ENCODE results near the gene ANKRD7.

DNA sequence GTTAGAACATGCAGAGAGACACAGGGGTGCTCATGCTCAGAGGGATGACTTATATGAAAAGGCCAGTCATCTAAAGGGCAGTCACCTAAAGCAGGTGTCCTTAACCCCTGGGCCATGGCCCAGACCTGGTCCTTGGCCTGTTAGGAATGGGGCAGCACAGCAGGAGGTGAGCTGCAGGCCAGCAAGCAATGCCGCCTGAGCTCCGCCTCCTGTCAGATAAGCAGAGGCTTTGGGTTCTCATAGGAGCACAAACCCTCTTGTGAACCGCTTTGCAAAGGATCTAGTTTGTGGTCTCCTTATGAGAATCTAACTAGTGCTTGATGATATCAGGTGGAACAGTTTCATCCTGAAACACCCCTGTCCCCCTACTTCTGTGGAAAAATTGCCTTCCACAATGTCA is 14.5 kb downstream of the ANKRD7 start:
- TF ChIP-seq, protein P1, sequence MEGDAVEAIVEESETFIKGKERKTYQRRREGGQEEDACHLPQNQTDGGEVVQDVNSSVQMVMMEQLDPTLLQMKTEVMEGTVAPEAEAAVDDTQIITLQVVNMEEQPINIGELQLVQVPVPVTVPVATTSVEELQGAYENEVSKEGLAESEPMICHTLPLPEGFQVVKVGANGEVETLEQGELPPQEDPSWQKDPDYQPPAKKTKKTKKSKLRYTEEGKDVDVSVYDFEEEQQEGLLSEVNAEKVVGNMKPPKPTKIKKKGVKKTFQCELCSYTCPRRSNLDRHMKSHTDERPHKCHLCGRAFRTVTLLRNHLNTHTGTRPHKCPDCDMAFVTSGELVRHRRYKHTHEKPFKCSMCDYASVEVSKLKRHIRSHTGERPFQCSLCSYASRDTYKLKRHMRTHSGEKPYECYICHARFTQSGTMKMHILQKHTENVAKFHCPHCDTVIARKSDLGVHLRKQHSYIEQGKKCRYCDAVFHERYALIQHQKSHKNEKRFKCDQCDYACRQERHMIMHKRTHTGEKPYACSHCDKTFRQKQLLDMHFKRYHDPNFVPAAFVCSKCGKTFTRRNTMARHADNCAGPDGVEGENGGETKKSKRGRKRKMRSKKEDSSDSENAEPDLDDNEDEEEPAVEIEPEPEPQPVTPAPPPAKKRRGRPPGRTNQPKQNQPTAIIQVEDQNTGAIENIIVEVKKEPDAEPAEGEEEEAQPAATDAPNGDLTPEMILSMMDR (IDR thresholded peaks at IDR 0.05) = no peak
- TF ChIP-seq EP300 (IDR thresholded peaks at IDR 0.05) (no peak), POLR2AphosphoS5 (IDR thresholded peaks at IDR 0.05) (no peak), POLR2A (IDR thresholded peaks at IDR 0.05; ENCODE audit: low read depth) (no peak)

Measured in esophagus muscularis mucosa (tissue), 4 donors.